Measurements from ENCODE around the gene ZBTB43.

The ZBTB43 gene

GRCh38 chr9:126860757-126861466 is 56.1 kb downstream of the ZBTB43 start:
- DNase-seq: no peak

- DNase-seq: no peak
Observed at GRCh38 chr9:126861707-126862103, 56.9 kb downstream of the ZBTB43 start.

- DNase-seq: no peak
Observed at GRCh38 chr9:126862104-126862761, 57.4 kb downstream of the ZBTB43 start.

GRCh38 chr9:126864771-126865170 is 59.9 kb downstream of the ZBTB43 start:
- no peak for DNase-seq

- no peak for DNase-seq
Observed at GRCh38 chr9:126869368-126869767, 64.5 kb downstream of the ZBTB43 start.

- no peak for DNase-seq
Observed at GRCh38 chr9:126872516-126872915, 67.7 kb downstream of the ZBTB43 start.

GRCh38 chr9:126874546-126875314 is 69.9 kb downstream of the ZBTB43 start:
- no peak for DNase-seq

GRCh38 chr9:126875756-126876510 is 71.1 kb downstream of the ZBTB43 start:
- no peak for DNase-seq

GRCh38 chr9:126876531-126876930 is 71.7 kb downstream of the ZBTB43 start:
- DNase-seq: no peak

GRCh38 chr9:126877418-126877817 is 72.6 kb downstream of the ZBTB43 start:
- DNase-seq: no peak

- DNase-seq: no peak
Observed at GRCh38 chr9:126879288-126879687, 74.4 kb downstream of the ZBTB43 start.

- no peak for DNase-seq
Observed at GRCh38 chr9:126880226-126880946, 75.5 kb downstream of the ZBTB43 start.

- no peak for DNase-seq
Observed at GRCh38 chr9:126880947-126881332, 76.1 kb downstream of the ZBTB43 start.

- no peak for DNase-seq
Observed at GRCh38 chr9:126882746-126883145, 77.9 kb downstream of the ZBTB43 start.

- no peak for DNase-seq
Observed at GRCh38 chr9:126883636-126884035, 78.8 kb downstream of the ZBTB43 start.

- DNase-seq: no peak
Observed at GRCh38 chr9:126885131-126885641, 80.3 kb downstream of the ZBTB43 start.

- no peak for DNase-seq
Observed at GRCh38 chr9:126886034-126886822, 81.4 kb downstream of the ZBTB43 start.

GRCh38 chr9:126886897-126887296 is 82.1 kb downstream of the ZBTB43 start:
- DNase-seq: no peak

Measured in right forelimb (tissue), 1 donor.